GM23338 (cell line): ENCODE measurements around the gene RBM24.

ENCODE experiments used
- CREB1 ChIP-seq: fragments of 250-450 bp; sonication (Bioruptor Pico); IDR thresholded peaks from 2 replicates; pipeline ENCODE4 v1.5.0; 2020; ENCODE audit warnings: low read depth, mild to moderate bottlenecking, moderate library complexity
- CTCF ChIP-seq, 2 experiments: fragments of 200-600 bp in 1 of 2; sonication (generic) in 1 of 2; conservative IDR thresholded peaks; 2 replicates each; pipeline versions ENCODE4 v1.5.1 to v1.6.1; 2016 to 2017; ENCODE audit warnings: antibody characterized with exemption in 2 of 2, low read depth in 2 of 2, mild to moderate bottlenecking in 2 of 2, moderate library complexity in 1 of 2
- EZH2 ChIP-seq: fragments of 200-600 bp; sonication (generic); IDR thresholded peaks from one replicate; pipeline ENCODE4 v1.8.0; 2017; ENCODE audit warnings: antibody characterized with exemption, mild to moderate bottlenecking, low read depth; ENCODE audit not compliant: unreplicated experiment
- EZH2phosphoT487 ChIP-seq: fragments of 200-600 bp; sonication (generic); IDR thresholded peaks from one replicate; pipeline ENCODE4 v1.8.1; 2018; ENCODE audit warnings: antibody characterized with exemption; ENCODE audit not compliant: unreplicated experiment
- JUNB ChIP-seq: IDR thresholded peaks from one replicate; pipeline ENCODE4 v1.6.1; 2016; ENCODE audit warnings: antibody characterized with exemption; ENCODE audit not compliant: unreplicated experiment
- NANOG ChIP-seq: IDR thresholded peaks from 2 replicates; pipeline ENCODE4 v1.6.1; 2016; ENCODE audit warnings: antibody characterized with exemption, borderline replicate concordance
- POLR2AphosphoS5 ChIP-seq: IDR thresholded peaks from 2 replicates; pipeline ENCODE4 v1.6.1; 2016; ENCODE audit warnings: antibody characterized with exemption, low read depth
- REST ChIP-seq: IDR thresholded peaks from one replicate; pipeline ENCODE4 v1.6.1; 2018; ENCODE audit warnings: antibody characterized with exemption; ENCODE audit not compliant: unreplicated experiment
- STAT1 ChIP-seq: IDR thresholded peaks from one replicate; pipeline ENCODE4 v1.6.1; 2016; ENCODE audit warnings: antibody characterized with exemption; ENCODE audit not compliant: unreplicated experiment
- ZNF114 ChIP-seq: fragments of 250-450 bp; sonication (Bioruptor Pico); IDR thresholded peaks from 2 replicates; pipeline ENCODE4 v1.5.0; 2020; ENCODE audit warnings: mild to moderate bottlenecking, moderate library complexity
- ZNF331 ChIP-seq: fragments of 250-450 bp; sonication (Bioruptor Pico); IDR thresholded peaks from 2 replicates; pipeline ENCODE4 v1.5.0; 2020; ENCODE audit warnings: low read depth, mild to moderate bottlenecking, moderate library complexity
- ZNF462 ChIP-seq: fragments of 250-450 bp; sonication (Bioruptor Pico); IDR thresholded peaks from 2 replicates; pipeline ENCODE4 v1.5.0; 2020; ENCODE audit warnings: mild to moderate bottlenecking, moderate library complexity
- TF ChIP-seq, protein P1 (sequence below): IDR thresholded peaks from 2 replicates; pipeline ENCODE4 v1.6.1; 2016; ENCODE audit warnings: antibody characterized with exemption

- TF ChIP-seq CTCF (conservative IDR thresholded peaks at IDR 0.05; ENCODE audit: low read depth in 2 of 2) (no peak), EZH2phosphoT487 (peak; percentile 44), JUNB (no peak), EZH2 (peak; percentile 72), POLR2AphosphoS5 (no peak), REST (no peak), CREB1 (CRISPR knock-in tag) (no peak), ZNF114 (CRISPR knock-in tag) (no peak), NANOG (no peak), ZNF331 (no peak), STAT1 (no peak), ZNF462 (CRISPR knock-in tag) (no peak)
- TF ChIP-seq, protein P1, sequence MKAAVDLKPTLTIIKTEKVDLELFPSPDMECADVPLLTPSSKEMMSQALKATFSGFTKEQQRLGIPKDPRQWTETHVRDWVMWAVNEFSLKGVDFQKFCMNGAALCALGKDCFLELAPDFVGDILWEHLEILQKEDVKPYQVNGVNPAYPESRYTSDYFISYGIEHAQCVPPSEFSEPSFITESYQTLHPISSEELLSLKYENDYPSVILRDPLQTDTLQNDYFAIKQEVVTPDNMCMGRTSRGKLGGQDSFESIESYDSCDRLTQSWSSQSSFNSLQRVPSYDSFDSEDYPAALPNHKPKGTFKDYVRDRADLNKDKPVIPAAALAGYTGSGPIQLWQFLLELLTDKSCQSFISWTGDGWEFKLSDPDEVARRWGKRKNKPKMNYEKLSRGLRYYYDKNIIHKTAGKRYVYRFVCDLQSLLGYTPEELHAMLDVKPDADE, result no peak
These were observed 628 bp downstream of the RBM24 start for GRCh38 chr6:17281497-17282481.
